Measurements from ENCODE around the gene CCDC171. TPM values are rescaled to one million over a fixed set of nuclear protein-coding genes. Genes with fewer than 3 reads are reported as not detected.
A peak's percentile ranks its signal among the peaks of the same experiment; 100 is the strongest.

CCDC171 gene
- total RNA-seq, 1 donor from 2014 or later: 1.6 TPM

- DNase-seq (ENCODE audit: low read depth): no peak
- Histone ChIP-seq H3K36me3 (ENCODE audit: control insufficient read depth, insufficient read depth, low read length) (no peaks in the 10 kb centered on the region), H3K4me3 (ENCODE audit: low read depth, low read length) (no peak overlapping the region), H3K27me3 (ENCODE audit: control insufficient read depth, insufficient read depth, low read length) (no peaks in the 10 kb centered on the region)
- TF ChIP-seq CTCF (IDR thresholded peaks at IDR 0.05; ENCODE audit: insufficient read depth, low read length, severe bottlenecking): no peak
- no peak for FAIRE-seq
These were observed 419.9 kb downstream of the CCDC171 start for GRCh38 chr9:15972760-15973159.

- TF ChIP-seq CTCF (IDR thresholded peaks at IDR 0.05; ENCODE audit: insufficient read depth, low read length, severe bottlenecking): no peak
- DNase-seq (ENCODE audit: low read depth) (no peak), FAIRE-seq (no peak)
- H3K27me3 ChIP-seq (ENCODE audit: control insufficient read depth, insufficient read depth, low read length): no peaks in the 10 kb centered on the region
- no peaks in the 10 kb centered on the region for H3K36me3 ChIP-seq (ENCODE audit: control insufficient read depth, insufficient read depth, low read length)
- no peak overlapping the region for H3K4me3 ChIP-seq (ENCODE audit: low read depth, low read length)
These were observed 422.4 kb downstream of the CCDC171 start for GRCh38 chr9:15975101-15975778.

- H3K27me3 ChIP-seq (ENCODE audit: control insufficient read depth, insufficient read depth, low read length): no peaks in the 10 kb centered on the region
- no peaks in the 10 kb centered on the region for H3K36me3 ChIP-seq (ENCODE audit: control insufficient read depth, insufficient read depth, low read length)
- DNase-seq (ENCODE audit: low read depth): peak; percentile 8
- TF ChIP-seq CTCF (IDR thresholded peaks at IDR 0.05; ENCODE audit: insufficient read depth, low read length, severe bottlenecking): no peak
- no peak for FAIRE-seq
- H3K4me3 ChIP-seq (ENCODE audit: low read depth, low read length): no peak overlapping the region
These were observed 424.6 kb downstream of the CCDC171 start for GRCh38 chr9:15977438-15977837.

- FAIRE-seq (no peak), DNase-seq (ENCODE audit: low read depth) (no peak)
- Histone ChIP-seq H3K36me3 (ENCODE audit: control insufficient read depth, insufficient read depth, low read length) (no peaks in the 10 kb centered on the region), H3K4me3 (ENCODE audit: low read depth, low read length) (no peak overlapping the region), H3K27me3 (ENCODE audit: control insufficient read depth, insufficient read depth, low read length) (no peaks in the 10 kb centered on the region)
- no peak for TF ChIP-seq CTCF (IDR thresholded peaks at IDR 0.05; ENCODE audit: insufficient read depth, low read length, severe bottlenecking)
These were observed 429.3 kb downstream of the CCDC171 start for GRCh38 chr9:15982182-15982581.

GRCh38 chr9:15999422-16000339 is 446.8 kb downstream of the CCDC171 start:
- no peaks in the 10 kb centered on the region for H3K36me3 ChIP-seq (ENCODE audit: control insufficient read depth, insufficient read depth, low read length)
- TF ChIP-seq CTCF (IDR thresholded peaks at IDR 0.05; ENCODE audit: insufficient read depth, low read length, severe bottlenecking): no peak
- H3K4me3 ChIP-seq (ENCODE audit: low read depth, low read length): no peak overlapping the region
- FAIRE-seq (no peak), DNase-seq (ENCODE audit: low read depth) (peak; percentile 86)
- H3K27me3 ChIP-seq (ENCODE audit: control insufficient read depth, insufficient read depth, low read length): no peaks in the 10 kb centered on the region
